HEK293 (cell line): ENCODE results near the gene TUNAR.

Experiments
- CTCF ChIA-PET: fragments of 350-600 bp; formaldehyde crosslinking; extraction: SDS; loops from one replicate; lab custom pipeline; 2021; ENCODE audit warnings: antibody characterized with exemption; lab: Yijun Ruan, JAX
- POLR2A ChIA-PET: fragments of 300-600 bp; formaldehyde crosslinking; extraction: SDS; loops from one replicate; lab custom pipeline; 2020; ENCODE audit warnings: antibody characterized with exemption, inconsistent platforms; lab: Yijun Ruan, JAX
- H3K27ac ChIP-seq: fragments of 200-500 bp; sonication (Bioruptor generic); 2 replicates; pipeline ENCODE4 v1.5.1; 2014; ENCODE audit warnings: low read depth, low read length, control low read depth, inconsistent platforms; ENCODE audit errors: extremely low read depth
- H3K36me3 ChIP-seq, 2 experiments: fragments of 200-500 bp in 1 of 2; sonication (Bioruptor generic) in 1 of 2; 1 replicate in 1 of 2; 2 replicates in 1 of 2; pipeline ENCODE4 v1.5.1; 2014 to 2017; ENCODE audit warnings: inconsistent platforms in 2 of 2, low read length in 2 of 2; ENCODE audit not compliant: control insufficient read depth in 2 of 2, insufficient read depth in 1 of 2
- H3K4me1 ChIP-seq: fragments of 200-500 bp; sonication (Bioruptor generic); 2 replicates; pipeline ENCODE4 v1.5.1; 2014; ENCODE audit warnings: mild to moderate bottlenecking, low read length, inconsistent platforms; ENCODE audit not compliant: control insufficient read depth, insufficient read depth
- H3K4me3 ChIP-seq: 2 replicates; pipeline ENCODE4 v1.5.1; 2011; ENCODE audit warnings: low read depth, mild to moderate bottlenecking, control low read depth, low read length, moderate library complexity
- H3K9me3 ChIP-seq: fragments of 200-500 bp; sonication (Bioruptor generic); 2 replicates; pipeline ENCODE4 v1.5.1; 2014; ENCODE audit warnings: low read depth, low read length, inconsistent platforms; ENCODE audit not compliant: control insufficient read depth, insufficient read depth
- EGR2 ChIP-seq: fragments of 450-650 bp; formaldehyde crosslinking; IDR thresholded peaks from 2 replicates; pipeline ENCODE4 v1.5.1; 2016; ENCODE audit warnings: low read depth, missing biosample characterization, missing genetic modification characterization
- GLIS2 ChIP-seq: fragments of 450-650 bp; formaldehyde crosslinking; IDR thresholded peaks from 2 replicates; pipeline ENCODE4 v1.5.1; 2016; ENCODE audit warnings: missing biosample characterization, missing genetic modification characterization
- HOXD13 ChIP-seq: sonication (generic); formaldehyde crosslinking; IDR thresholded peaks from 2 replicates; pipeline ENCODE4 v1.8.0; 2022; ENCODE audit warnings: missing genetic modification reagents, borderline replicate concordance
- KLF10 ChIP-seq: fragments of 450-650 bp; IDR thresholded peaks from 2 replicates; pipeline ENCODE4 v1.5.1; 2018; ENCODE audit warnings: missing biosample characterization, mild to moderate bottlenecking, missing genetic modification characterization
- SCRT2 ChIP-seq: fragments of 450-650 bp; formaldehyde crosslinking; IDR thresholded peaks from 2 replicates; pipeline ENCODE4 v1.5.1; 2016; ENCODE audit warnings: missing biosample characterization, missing genetic modification characterization
- SP2 ChIP-seq: fragments of 450-650 bp; formaldehyde crosslinking; IDR thresholded peaks from 2 replicates; pipeline ENCODE4 v1.5.1; 2016; ENCODE audit warnings: missing biosample characterization, missing genetic modification characterization
- SP3 ChIP-seq: fragments of 450-650 bp; formaldehyde crosslinking; IDR thresholded peaks from 2 replicates; pipeline ENCODE4 v1.5.1; 2016; ENCODE audit warnings: missing biosample characterization, missing genetic modification characterization
- ZBTB17 ChIP-seq: fragments of 450-650 bp; formaldehyde crosslinking; IDR thresholded peaks from 2 replicates; pipeline ENCODE4 v1.5.1; 2016; ENCODE audit warnings: missing biosample characterization, missing genetic modification characterization
- ZBTB20 ChIP-seq: fragments of 450-650 bp; formaldehyde crosslinking; IDR thresholded peaks from 2 replicates; pipeline ENCODE4 v1.5.1; 2016; ENCODE audit warnings: missing biosample characterization, missing genetic modification characterization
- ZIC2 ChIP-seq: fragments of 450-650 bp; formaldehyde crosslinking; IDR thresholded peaks from 2 replicates; pipeline ENCODE4 v1.5.1; 2016; ENCODE audit warnings: missing biosample characterization, missing genetic modification characterization
- ZNF132 ChIP-seq: fragments of 450-650 bp; formaldehyde crosslinking; IDR thresholded peaks from 2 replicates; pipeline ENCODE4 v1.5.1; 2017; ENCODE audit warnings: missing biosample characterization, missing genetic modification characterization, borderline replicate concordance
- ZNF140 ChIP-seq: fragments of 450-650 bp; formaldehyde crosslinking; IDR thresholded peaks from 2 replicates; pipeline ENCODE4 v1.5.1; 2016; ENCODE audit warnings: missing biosample characterization, missing genetic modification characterization
- ZNF157 ChIP-seq: fragments of 450-650 bp; formaldehyde crosslinking; IDR thresholded peaks from 2 replicates; pipeline ENCODE4 v1.5.1; 2016; ENCODE audit warnings: missing biosample characterization, missing genetic modification characterization
- ZNF335 ChIP-seq: fragments of 450-650 bp; formaldehyde crosslinking; conservative IDR thresholded peaks from 2 replicates; pipeline ENCODE4 v1.5.1; 2016; ENCODE audit warnings: missing biosample characterization, missing genetic modification characterization
- ZNF341 ChIP-seq: fragments of 450-650 bp; formaldehyde crosslinking; IDR thresholded peaks from 2 replicates; pipeline ENCODE4; 2016; ENCODE audit warnings: low read depth, missing biosample characterization, missing genetic modification characterization
- ZNF529 ChIP-seq: fragments of 450-650 bp; formaldehyde crosslinking; IDR thresholded peaks from 2 replicates; pipeline ENCODE4 v1.5.1; 2017; ENCODE audit warnings: missing genetic modification characterization, missing biosample characterization; ENCODE audit not compliant: insufficient replicate concordance
- ZNF549 ChIP-seq: fragments of 450-650 bp; IDR thresholded peaks from 2 replicates; pipeline ENCODE4 v1.5.1; 2018; ENCODE audit warnings: missing biosample characterization, missing genetic modification characterization, mild to moderate bottlenecking, inconsistent platforms, moderate library complexity
- ZNF561 ChIP-seq: fragments of 450-650 bp; IDR thresholded peaks from 2 replicates; pipeline ENCODE4 v1.5.1; 2018; ENCODE audit warnings: missing biosample characterization, missing genetic modification characterization, borderline replicate concordance
- ZNF76 ChIP-seq: fragments of 450-650 bp; formaldehyde crosslinking; IDR thresholded peaks from 2 replicates; pipeline ENCODE4; 2016; ENCODE audit warnings: low read depth, missing biosample characterization, missing genetic modification characterization, borderline replicate concordance
- ZNF777 ChIP-seq: fragments of 450-650 bp; formaldehyde crosslinking; IDR thresholded peaks from 2 replicates; pipeline ENCODE4 v1.5.1; 2017; ENCODE audit warnings: missing biosample characterization, missing genetic modification characterization, borderline replicate concordance
- TF ChIP-seq, protein P1 (sequence below): fragments of 450-650 bp; formaldehyde crosslinking; IDR thresholded peaks from 2 replicates; pipeline ENCODE4 v1.5.1; 2016; ENCODE audit warnings: missing biosample characterization, missing genetic modification characterization
- TF ChIP-seq, protein P2 (sequence below): fragments of 450-650 bp; formaldehyde crosslinking; IDR thresholded peaks from 2 replicates; pipeline ENCODE4 v1.5.1; 2016; ENCODE audit warnings: missing biosample characterization, missing genetic modification characterization
- TF ChIP-seq, protein P3 (sequence below): fragments of 450-650 bp; formaldehyde crosslinking; IDR thresholded peaks from 2 replicates; pipeline ENCODE4 v1.5.1; 2016; ENCODE audit warnings: missing biosample characterization, missing genetic modification characterization
- TF ChIP-seq, protein P4 (sequence below): fragments of 450-650 bp; formaldehyde crosslinking; IDR thresholded peaks from 2 replicates; pipeline ENCODE4 v1.5.1; 2016; ENCODE audit warnings: missing biosample characterization, missing genetic modification characterization

The TUNAR gene

DNA sequence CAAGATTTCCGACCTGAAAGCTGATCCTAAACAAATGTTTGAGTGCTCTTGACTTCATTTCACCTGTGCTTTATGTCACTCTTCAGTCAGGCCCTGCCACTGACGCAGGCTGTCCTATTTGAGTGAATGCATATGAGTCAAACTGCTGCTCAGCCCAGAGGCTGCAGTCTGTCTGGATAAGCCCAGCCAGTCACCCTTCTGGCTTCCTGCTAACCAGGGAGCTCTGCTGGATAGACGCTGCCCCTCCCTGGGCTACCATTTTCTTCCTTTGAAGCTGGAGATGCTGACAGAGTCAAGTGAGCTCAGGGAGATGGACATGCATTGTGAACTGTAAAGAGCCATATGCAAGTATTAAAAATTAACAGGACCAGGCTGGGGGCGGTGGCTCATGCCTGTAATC, 5.1 kb upstream of the TUNAR start (continued):
- TF ChIP-seq, protein P1, sequence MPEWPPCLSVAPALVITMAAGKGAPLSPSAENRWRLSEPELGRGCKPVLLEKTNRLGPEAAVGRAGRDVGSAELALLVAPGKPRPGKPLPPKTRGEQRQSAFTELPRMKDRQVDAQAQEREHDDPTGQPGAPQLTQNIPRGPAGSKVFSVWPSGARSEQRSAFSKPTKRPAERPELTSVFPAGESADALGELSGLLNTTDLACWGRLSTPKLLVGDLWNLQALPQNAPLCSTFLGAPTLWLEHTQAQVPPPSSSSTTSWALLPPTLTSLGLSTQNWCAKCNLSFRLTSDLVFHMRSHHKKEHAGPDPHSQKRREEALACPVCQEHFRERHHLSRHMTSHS (tag by site-specific recombination): no peak
- TF ChIP-seq, protein P2, sequence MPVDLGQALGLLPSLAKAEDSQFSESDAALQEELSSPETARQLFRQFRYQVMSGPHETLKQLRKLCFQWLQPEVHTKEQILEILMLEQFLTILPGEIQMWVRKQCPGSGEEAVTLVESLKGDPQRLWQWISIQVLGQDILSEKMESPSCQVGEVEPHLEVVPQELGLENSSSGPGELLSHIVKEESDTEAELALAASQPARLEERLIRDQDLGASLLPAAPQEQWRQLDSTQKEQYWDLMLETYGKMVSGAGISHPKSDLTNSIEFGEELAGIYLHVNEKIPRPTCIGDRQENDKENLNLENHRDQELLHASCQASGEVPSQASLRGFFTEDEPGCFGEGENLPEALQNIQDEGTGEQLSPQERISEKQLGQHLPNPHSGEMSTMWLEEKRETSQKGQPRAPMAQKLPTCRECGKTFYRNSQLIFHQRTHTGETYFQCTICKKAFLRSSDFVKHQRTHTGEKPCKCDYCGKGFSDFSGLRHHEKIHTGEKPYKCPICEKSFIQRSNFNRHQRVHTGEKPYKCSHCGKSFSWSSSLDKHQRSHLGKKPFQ (tag by site-specific recombination): no peak
- TF ChIP-seq ZBTB17 (tag by site-specific recombination): no peak
- TF ChIP-seq ZBTB20 (tag by site-specific recombination): no peak
- TF ChIP-seq ZNF132: no peak
- no peak for TF ChIP-seq HOXD13
- no peak for TF ChIP-seq KLF10
- TF ChIP-seq, all 188 proteins: peak for 0

DNA sequence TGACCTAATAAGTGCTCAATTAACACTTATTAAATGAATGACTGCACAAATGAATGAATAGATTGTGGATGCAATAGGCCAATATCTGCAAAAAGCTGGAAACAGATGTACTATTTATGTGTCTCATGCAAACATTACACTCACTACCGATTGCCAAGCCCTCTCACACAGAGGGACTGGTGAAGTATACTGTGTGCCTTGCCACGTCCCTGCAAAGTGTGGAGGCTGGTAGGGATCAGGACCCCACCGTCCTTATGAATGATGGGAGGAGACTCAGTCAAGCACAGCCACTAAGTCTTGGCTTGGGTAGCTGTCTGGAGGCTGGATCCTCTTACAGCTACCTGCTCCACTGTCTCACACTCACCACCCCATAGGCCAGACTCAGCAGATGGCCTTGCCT, 3.9 kb upstream of the TUNAR start:
- TF ChIP-seq ZNF76 (tag by site-specific recombination) (no peak), ZNF157 (tag by site-specific recombination) (peak; percentile 99)
- no peaks in the 10 kb centered on the region for H3K36me3 ChIP-seq
- no peak overlapping the region for H3K27ac ChIP-seq
- no peaks in the 10 kb centered on the region for H3K9me3 ChIP-seq
- ChIA-PET POLR2A (no interaction called here), CTCF (interaction anchor here (0.5 kb wide), 1 partner anchor 15 kb away, joined by 3 read pairs; no protein-coding TSS in a partner anchor)
- no peak overlapping the region for H3K4me3 ChIP-seq
- no peaks in the 10 kb centered on the region for H3K4me1 ChIP-seq

DNA sequence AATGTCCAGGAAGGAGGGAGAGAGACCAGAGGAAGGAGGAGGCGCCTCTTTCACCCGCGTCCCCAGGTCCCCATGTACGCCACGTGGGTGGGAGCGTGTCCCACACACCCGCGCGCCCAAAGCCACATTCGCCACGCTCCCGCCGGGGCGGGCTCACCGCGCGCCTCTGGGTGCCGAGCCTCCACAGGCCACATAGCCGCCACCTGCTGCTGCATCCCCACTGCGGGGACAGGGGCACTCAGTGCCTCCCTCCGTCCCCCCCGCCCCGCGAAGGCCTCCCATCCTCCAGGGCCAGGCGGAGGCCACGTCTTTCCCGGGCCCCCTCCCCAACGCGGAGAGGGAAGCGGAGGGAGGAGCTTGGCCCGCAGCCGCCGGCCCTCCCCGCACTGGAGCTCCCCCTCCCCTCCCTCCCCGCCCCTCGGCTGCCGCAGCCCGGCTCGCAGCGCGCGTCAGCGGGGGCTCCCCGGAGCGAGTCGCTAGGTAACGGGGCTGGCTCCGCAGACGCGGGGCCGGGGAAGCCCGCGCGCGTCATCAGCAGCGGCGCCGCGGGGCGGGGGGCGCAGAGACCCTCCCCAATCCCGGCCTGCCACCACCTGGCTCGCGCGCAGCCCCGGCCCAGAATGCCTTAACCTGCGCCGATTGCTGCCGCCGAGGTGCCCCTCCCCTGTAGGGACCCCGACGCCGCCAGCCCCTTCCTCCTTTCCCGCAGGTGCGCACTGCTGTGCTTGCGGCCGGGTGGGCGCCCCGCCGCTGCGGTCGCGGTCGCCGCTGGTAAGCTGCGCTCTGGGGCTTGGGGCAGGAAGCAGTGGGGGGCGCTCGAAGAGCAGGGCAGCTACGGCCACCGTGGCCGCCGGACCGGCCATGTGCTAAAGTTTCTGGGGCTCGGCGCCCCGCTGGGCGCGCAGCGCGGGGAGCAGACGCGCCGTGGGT, 536 bp upstream of the TUNAR start:
- CTCF ChIA-PET: interaction anchor here (0.6 kb wide), 1 partner anchor 256 kb away, joined by 3 read pairs; no protein-coding TSS in a partner anchor
- no peaks in the 10 kb centered on the region for H3K9me3 ChIP-seq
- peak overlapping the region; percentile 37; the same call in 1 of the 2 replicates for H3K27ac ChIP-seq
- H3K4me1 ChIP-seq: no peaks in the 10 kb centered on the region
- H3K36me3 ChIP-seq: no peaks in the 10 kb centered on the region
- peak overlapping the region; percentile 37 for H3K4me3 ChIP-seq
- POLR2A ChIA-PET: no interaction called here
- TF ChIP-seq ZIC2 (peak; percentile 91), ZNF157 (tag by site-specific recombination) (no peak), ZNF140 (tag by site-specific recombination) (no peak), SP3 (tag by site-specific recombination) (peak; percentile 60), GLIS2 (tag by site-specific recombination) (peak; percentile 65), ZNF549 (tag by site-specific recombination) (no peak), SP2 (tag by site-specific recombination) (0 out of 2 replicates have a peak, but pooled peaks have one; percentile 7), ZNF335 (tag by site-specific recombination) (0 out of 2 replicates have a peak, but pooled peaks have one; percentile 40), SCRT2 (peak; percentile 88), EGR2 (0 out of 2 replicates have a peak, but pooled peaks have one; percentile 29), ZNF341 (tag by site-specific recombination) (peak; percentile 65; the same call in 1 of the 2 replicates), ZNF561 (0 out of 2 replicates have a peak, but pooled peaks have one; percentile 29), ZNF76 (tag by site-specific recombination) (peak; percentile 29; the same call in 1 of the 2 replicates), ZBTB17 (tag by site-specific recombination) (peak; percentile 79), ZNF777 (tag by site-specific recombination) (peak; percentile 30; the same call in 1 of the 2 replicates), ZNF529 (no peak)
- TF ChIP-seq, protein P3, sequence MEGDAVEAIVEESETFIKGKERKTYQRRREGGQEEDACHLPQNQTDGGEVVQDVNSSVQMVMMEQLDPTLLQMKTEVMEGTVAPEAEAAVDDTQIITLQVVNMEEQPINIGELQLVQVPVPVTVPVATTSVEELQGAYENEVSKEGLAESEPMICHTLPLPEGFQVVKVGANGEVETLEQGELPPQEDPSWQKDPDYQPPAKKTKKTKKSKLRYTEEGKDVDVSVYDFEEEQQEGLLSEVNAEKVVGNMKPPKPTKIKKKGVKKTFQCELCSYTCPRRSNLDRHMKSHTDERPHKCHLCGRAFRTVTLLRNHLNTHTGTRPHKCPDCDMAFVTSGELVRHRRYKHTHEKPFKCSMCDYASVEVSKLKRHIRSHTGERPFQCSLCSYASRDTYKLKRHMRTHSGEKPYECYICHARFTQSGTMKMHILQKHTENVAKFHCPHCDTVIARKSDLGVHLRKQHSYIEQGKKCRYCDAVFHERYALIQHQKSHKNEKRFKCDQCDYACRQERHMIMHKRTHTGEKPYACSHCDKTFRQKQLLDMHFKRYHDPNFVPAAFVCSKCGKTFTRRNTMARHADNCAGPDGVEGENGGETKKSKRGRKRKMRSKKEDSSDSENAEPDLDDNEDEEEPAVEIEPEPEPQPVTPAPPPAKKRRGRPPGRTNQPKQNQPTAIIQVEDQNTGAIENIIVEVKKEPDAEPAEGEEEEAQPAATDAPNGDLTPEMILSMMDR: peak; percentile 57; the same call in 1 of the 2 replicates
- TF ChIP-seq, protein P4, sequence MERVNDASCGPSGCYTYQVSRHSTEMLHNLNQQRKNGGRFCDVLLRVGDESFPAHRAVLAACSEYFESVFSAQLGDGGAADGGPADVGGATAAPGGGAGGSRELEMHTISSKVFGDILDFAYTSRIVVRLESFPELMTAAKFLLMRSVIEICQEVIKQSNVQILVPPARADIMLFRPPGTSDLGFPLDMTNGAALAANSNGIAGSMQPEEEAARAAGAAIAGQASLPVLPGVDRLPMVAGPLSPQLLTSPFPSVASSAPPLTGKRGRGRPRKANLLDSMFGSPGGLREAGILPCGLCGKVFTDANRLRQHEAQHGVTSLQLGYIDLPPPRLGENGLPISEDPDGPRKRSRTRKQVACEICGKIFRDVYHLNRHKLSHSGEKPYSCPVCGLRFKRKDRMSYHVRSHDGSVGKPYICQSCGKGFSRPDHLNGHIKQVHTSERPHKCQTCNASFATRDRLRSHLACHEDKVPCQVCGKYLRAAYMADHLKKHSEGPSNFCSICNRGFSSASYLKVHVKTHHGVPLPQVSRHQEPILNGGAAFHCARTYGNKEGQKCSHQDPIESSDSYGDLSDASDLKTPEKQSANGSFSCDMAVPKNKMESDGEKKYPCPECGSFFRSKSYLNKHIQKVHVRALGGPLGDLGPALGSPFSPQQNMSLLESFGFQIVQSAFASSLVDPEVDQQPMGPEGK (tag by site-specific recombination): peak; percentile 68
